Measurements from ENCODE around the gene SDF4.

Gene SDF4, protein sequence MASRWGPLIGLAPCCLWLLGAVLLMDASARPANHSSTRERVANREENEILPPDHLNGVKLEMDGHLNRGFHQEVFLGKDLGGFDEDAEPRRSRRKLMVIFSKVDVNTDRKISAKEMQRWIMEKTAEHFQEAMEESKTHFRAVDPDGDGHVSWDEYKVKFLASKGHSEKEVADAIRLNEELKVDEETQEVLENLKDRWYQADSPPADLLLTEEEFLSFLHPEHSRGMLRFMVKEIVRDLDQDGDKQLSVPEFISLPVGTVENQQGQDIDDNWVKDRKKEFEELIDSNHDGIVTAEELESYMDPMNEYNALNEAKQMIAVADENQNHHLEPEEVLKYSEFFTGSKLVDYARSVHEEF

DNA sequence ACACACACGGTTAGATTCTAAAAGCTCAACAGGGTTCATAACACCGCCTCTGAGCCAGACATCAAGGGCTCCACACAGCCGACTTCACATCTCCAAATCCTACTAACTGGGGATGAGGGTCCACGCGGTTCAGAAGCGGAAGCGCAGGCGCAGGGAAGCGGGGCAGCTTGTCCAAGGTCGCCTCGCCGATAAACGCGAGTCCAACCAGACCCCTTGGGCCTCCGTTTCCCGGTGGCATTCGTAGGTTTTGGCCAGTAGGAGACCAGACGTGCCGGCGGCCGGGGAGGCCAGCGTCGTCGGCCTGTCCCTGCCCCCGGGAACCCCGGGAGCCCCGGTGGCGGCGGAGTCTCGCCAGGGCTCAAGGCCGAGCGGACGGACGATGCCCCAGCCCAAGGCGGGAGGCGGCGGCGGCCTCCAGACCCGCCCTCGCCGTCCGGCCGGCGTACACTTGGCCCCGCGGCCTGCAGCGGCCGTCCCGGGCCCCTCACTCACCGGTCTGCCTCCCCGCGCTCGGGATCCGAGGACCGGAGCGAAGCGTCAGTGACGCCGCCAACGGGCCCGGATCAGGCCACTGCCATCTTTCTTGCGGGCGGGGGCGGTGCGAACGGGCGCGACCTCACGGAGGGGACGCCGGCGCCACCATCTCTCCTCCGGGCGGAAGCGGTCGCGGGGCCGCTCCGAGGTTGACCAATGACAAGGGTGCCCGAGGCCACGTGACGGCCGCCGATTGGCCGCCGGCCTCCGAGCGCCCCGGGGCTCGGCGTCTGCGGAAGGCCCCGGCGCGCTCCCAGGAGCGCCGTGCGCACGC, at the start of gene SDF4:
Gene SDF4 (minus strand): TSS at position 602 of the 808 bp plus-strand sequence. CDS start 3,229 bp downstream, outside the sequence.
- DNase-seq (ENCODE audit: low read depth in 2 of 2), result peak; percentile 93

GRCh38 chr1:1280782-1281481, 49.1 kb upstream of the SDF4 start:
- DNase-seq (ENCODE audit: low read depth in 2 of 2), result no peak

DNA sequence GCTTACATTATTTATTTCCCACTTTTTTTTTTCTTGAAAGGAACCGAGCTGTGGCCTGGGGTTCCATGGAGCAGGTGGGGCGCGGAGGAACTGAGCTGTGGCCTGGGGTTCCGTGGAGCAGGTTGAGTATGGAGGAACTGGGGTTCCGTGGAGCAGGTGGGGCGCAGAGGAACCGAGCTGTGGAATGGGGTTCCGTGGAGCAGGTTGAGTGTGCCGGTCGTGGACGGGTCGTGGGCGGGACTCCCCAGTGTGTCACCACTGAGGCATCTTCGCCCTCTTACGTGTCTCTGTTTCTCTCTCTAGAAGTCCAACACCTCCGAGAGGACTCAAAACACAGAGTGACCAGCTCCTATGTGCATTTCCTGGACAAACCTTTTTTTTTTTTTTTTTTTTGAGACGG, 47.2 kb upstream of the SDF4 start:
- DNase-seq (ENCODE audit: low read depth in 2 of 2), result no peak

DNA sequence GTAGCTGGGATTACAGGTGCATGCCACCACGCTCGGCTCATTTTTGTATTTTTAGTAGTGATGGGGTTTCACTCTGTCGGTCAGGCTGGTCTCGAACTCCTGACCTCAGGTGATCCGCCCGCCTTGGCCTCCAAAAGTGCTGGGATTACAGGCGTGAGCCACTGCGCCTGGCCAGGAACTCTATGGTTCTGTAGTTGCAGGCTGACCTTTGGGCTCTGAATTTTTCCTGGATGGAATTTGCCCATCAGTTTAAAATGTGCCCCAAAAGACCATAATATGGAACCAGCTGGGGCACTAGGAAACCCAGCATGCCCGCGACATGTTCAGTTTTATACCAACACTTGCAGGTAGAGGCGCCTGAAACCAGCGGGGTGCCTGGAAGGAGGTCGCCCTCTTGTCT, 46.8 kb upstream of the SDF4 start:
- no peak for DNase-seq (ENCODE audit: low read depth in 2 of 2)

GRCh38 chr1:1275836-1276235, 44.0 kb upstream of the SDF4 start:
- DNase-seq (ENCODE audit: low read depth in 2 of 2), result no peak

- DNase-seq (ENCODE audit: low read depth in 2 of 2), result no peak
Observed at GRCh38 chr1:1274931-1275431, 43.2 kb upstream of the SDF4 start.

GRCh38 chr1:1274299-1274930, 42.6 kb upstream of the SDF4 start:
- no peak for DNase-seq (ENCODE audit: low read depth in 2 of 2)

DNA sequence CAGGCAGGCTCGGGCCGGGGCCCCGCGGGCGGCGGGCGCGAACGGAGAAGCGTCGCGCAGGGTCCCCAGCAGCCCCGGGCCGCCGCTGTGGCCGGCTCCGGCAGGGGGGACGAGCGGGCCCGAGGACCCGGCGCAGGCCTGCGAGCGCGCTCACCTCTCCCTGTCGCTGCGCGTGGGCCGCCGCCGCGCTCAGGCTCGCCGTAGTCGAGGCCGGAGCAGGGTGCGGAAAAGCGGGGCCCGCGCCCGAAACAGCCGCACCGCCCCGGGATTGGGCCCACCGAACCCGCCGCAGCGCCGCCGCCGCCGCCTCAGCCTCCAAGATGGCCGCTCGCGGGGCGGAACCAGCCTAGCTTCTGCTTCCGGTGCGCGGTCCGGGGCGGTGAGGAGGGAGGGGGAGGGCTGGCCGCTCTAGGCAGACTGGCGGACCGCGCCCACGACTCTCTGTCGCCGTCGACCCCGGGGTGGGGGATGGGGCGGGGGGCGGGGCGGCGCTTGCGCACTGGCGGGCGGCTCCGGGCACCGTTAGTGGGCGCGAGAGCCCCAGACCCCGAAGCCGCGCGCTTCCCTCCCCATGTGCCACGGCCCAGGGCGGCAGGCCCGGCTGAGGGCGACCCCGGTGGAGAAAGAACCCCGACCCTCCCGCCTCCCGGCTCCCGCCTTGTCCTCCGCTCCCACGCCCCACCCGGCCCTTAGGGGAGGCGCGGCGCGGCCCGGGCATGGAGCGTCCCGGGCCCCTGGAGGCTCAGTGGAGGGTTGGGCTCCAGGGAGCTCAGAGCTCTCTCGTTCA, 41.9 kb upstream of the SDF4 start, which contains the start of gene UBE2J2:
Gene UBE2J2 (minus strand): TSS at position 343 of the 787 bp plus-strand sequence. CDS start 5,862 bp downstream, outside the sequence.
- DNase-seq (ENCODE audit: low read depth in 2 of 2), result peak; percentile 68 to 70

DNA sequence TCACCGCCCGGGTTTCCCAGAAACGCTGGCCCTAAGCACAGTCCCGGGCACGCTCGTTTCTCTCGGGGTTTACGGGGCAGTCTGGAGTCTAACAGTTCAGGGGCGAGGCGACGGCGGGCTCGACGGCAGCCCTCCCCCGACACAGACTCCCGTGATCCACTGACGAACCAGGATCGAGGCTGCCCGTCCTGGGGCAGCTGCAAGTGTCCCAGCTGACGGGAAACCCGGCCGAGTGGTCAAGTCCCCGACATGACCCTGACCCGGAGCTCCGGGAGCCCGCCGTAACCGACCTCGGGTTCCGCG, 41.4 kb upstream of the SDF4 start:
- DNase-seq (ENCODE audit: low read depth in 2 of 2), result no peak

- DNase-seq (ENCODE audit: low read depth in 2 of 2), result no peak
Observed at GRCh38 chr1:1272341-1273208, 40.8 kb upstream of the SDF4 start.

DNA sequence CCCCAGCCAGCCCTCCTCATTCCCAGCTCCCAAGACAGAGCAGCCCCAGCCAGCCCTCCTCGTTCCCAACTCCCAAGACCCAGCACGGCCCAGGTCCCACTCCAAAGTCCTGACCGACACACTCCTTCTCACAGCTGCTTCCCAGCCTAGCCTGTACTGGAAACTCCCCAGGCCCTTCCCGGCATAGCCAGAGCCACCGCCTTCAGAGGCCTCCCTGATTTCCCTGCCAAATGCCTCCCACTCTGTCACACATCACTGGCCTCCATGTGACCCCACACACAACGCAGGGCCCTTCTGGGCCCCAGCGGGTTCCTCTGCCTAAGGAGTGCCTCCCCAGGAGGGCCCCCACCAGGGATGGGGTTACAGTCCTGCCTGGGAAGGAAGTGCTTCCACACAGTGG, 39.0 kb upstream of the SDF4 start:
- no peak for DNase-seq (ENCODE audit: low read depth in 2 of 2)

DNA sequence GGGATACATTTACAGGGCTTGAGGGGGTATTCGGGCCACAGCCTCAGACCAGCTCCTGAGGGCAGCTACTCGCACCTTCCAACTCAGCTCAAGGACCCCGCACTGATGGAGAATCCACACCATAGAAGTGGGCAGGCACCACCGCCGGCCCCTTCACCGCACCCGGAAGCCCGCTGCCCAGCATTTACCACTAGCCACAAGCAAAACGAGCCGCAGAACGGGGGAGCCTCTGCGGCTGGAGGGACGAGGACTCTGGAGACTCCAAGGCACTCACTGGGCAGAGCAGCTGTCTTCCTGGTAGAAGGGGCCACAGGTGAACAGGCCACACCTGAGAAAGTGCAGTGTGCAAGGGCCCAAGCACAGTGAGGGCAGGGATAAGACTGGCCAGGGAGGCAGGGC, 36.5 kb upstream of the SDF4 start:
- no peak for DNase-seq (ENCODE audit: low read depth in 2 of 2)

- no peak for DNase-seq (ENCODE audit: low read depth in 2 of 2)
Observed at GRCh38 chr1:1267488-1268283, 35.9 kb upstream of the SDF4 start.

- peak; percentile 93 to 95 for DNase-seq (ENCODE audit: low read depth in 2 of 2)
Observed at GRCh38 chr1:1264868-1265272, 33.1 kb upstream of the SDF4 start.

GRCh38 chr1:1264026-1264425, 32.2 kb upstream of the SDF4 start:
- no peak for DNase-seq (ENCODE audit: low read depth in 2 of 2)

- DNase-seq (ENCODE audit: low read depth in 2 of 2), result no peak
Observed at GRCh38 chr1:1262758-1263157, 31.0 kb upstream of the SDF4 start.

GRCh38 chr1:1262071-1262470, 30.3 kb upstream of the SDF4 start:
- DNase-seq (ENCODE audit: low read depth in 2 of 2), result no peak

DNA sequence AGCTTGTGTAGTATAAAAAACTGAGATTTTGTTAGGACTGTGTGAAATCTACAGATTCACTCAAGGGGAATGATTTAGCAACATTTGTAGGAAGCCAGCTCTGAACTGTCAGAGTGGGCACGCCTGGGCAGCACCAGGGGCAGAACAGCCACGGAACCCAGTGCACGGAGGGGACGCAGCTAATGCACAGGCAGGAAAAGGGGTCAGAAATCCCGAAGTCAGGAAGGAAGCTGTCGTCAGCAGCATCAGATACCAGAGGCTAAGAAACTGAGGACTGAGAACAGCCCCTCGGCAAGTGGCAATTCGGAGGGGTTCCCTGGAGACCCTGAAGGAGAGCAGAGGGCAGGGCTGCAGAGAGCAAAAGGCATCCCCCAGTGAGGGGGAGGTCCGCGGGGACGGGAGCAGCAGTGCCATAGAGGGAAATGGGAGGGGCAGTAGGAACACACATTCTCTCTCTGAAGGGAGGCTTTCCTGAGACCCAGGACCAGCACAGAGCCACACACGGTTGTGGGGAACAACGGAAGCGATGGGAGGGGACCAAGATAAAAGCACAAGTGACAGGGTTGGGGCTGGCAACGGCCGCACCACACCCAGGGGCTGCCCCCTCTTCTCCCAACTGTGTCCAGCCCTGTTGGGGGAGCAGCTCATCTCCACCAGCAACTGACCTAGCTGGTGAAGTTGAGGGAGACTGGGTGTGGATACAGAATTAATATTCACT, 29.2 kb upstream of the SDF4 start:
- no peak for DNase-seq (ENCODE audit: low read depth in 2 of 2)
